HG03439 (cell line): ENCODE data around the gene PLCH2.
"Not testable (repeated sequence)": the region's sequence is repeated elsewhere in the genome, so short reads cannot be mapped to it uniquely, and the experiment has no call there.

ENCODE experiments used
- ATAC-seq: cut with Tn5 transposase; IDR thresholded peaks from one replicate; pipeline ENCODE4 v1.9.1; 2021; ENCODE audit warnings: mild to moderate bottlenecking, moderate library complexity; ENCODE audit not compliant: unreplicated experiment

The PLCH2 gene

GRCh38 chr1:2540816-2541492 lies 64.9 kb downstream of the PLCH2 start:
- ATAC-seq, result no peak

DNA sequence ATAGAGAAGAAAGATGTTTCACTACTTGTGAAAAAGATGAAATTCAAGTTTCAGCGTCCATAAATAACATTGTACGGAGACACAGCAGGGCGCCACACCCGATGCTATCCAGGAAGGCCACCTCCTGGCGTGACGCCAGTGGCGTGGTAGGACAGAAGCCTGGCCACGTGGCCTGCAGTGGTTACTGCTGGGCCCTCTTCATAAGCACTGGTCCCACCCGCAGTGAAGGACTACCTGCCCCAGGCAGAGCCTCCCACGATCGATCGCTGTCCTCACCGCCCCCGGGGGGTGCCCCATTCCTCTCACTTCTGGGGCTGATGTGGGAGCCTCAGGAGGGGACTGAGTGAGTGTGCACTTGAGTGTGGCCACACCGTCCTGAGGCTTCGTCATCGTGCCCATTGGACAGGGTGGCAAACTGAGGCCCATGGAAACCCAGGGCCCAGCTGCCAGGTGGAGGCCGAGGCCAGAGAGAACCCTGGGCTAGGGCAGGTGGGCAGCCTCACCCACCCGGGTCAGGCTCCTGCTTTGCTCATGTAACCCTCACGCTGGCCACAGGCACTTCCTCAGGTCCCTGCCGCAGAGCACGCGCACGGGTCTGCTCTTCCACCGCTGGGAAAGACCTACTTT lies 65.6 kb downstream of the PLCH2 start:
- ATAC-seq, result no peak

DNA sequence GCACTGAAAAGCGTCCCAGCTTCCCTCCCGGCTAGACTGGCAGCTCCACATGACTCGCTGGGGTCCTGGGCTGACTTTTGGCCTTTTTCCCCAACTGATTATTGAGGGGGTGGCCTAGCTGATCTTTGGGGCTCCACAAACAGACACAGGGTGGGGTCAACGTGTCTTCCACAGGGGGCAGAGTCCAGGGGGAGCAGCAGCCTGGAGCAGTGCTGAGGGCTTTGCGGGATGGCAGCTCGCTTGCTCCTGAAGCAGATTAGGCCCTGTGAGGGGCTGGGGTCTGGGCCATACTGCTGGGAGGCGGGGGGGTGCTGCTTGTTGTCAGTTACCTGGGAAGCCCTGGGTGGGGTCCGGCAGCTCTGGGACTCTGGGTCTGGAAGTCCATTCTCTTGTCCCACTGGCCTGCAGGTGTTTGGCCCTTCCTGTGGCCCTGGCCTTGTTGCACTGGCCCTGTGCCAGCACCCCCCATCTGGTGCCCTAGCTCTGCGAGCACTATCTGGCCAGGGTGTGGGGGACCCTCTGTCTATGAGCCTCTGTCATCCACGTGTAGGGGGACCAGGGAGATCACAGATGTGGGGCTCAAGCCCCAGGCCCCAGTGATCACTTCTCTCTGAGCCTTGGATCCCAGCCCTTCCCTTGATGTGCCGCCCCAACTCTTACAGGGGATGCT lies 66.3 kb downstream of the PLCH2 start:
- ATAC-seq, result no peak

DNA sequence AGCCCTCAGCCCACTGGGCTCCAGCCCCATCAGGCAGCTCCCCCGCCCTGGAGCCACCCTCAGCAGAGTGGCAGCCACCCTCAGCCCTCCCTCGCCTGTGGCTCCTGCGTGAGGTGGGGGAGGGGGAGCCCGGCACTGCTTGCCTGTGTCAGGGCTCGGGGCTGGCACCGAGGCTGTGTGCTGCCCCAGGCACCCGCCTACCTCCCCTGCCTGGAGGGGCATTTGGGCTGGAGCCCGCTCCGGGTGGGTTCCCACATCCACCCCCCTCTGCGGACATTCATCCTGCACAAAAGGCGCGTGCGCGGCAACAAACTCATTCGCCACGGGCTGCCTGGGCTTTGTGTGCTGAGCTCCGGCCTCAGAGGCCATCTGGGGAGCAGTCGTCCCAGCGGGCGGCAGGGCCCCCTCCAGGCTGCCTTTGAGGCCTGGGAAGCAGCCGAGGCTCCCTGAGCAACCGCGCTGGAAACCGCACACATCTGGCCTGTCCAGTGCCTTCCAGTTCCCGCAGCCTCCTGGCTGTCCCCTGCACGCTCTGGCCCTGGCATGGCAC lies 67.5 kb downstream of the PLCH2 start:
- no peak for ATAC-seq

DNA sequence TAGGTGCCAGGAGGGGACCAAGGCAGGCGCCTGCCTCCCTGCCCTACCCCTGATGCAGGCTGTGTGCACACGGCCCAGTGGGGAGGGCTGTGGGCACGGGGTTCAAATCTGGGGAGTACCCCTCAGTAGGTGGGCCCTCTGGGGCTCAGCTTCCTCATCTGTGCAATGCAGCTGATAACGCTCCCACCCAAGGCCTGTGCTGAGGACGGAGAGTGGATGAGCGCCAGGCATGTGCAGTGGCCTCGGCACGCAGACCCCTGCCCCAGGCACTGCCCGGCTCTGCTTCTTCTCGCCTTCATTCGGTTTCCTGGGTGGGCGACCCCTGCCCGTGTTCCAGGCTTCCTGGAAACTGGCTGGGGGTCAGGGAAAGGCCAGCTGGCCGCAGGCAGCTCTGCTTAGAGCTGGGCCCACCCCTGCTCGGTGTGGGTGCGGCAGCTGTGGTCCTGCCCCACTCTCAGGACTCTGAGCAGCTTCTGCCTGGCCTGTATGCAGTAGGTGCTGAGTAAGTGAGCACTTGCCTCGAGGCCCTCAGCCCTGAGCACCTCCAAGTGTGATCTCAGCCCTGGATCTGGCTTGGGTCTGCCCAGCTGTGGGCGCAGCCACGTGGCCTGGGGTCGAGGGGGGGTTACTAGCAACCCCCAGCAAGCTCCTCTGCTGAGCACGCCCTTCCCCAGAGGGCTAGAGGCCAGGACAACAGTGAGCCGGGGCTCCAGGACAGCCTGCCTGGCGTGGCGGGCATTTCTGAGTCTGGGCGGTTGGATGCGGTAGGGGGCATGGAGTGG lies 68.2 kb downstream of the PLCH2 start:
- no peak for ATAC-seq

GRCh38 chr1:2544875-2545640 lies 69.0 kb downstream of the PLCH2 start:
- ATAC-seq, result no peak

- ATAC-seq, result peak; percentile 30
These were observed 69.8 kb downstream of the PLCH2 start for GRCh38 chr1:2545754-2546514.

GRCh38 chr1:2546515-2547209 lies 70.6 kb downstream of the PLCH2 start:
- peak; percentile 34 for ATAC-seq

- no peak for ATAC-seq
These were observed 71.3 kb downstream of the PLCH2 start for GRCh38 chr1:2547210-2548067.

GRCh38 chr1:2548068-2548589 lies 72.0 kb downstream of the PLCH2 start:
- peak; percentile 12 for ATAC-seq

- ATAC-seq, result not testable (repeated sequence)
These were observed 73.4 kb downstream of the PLCH2 start for GRCh38 chr1:2549367-2550029.

DNA sequence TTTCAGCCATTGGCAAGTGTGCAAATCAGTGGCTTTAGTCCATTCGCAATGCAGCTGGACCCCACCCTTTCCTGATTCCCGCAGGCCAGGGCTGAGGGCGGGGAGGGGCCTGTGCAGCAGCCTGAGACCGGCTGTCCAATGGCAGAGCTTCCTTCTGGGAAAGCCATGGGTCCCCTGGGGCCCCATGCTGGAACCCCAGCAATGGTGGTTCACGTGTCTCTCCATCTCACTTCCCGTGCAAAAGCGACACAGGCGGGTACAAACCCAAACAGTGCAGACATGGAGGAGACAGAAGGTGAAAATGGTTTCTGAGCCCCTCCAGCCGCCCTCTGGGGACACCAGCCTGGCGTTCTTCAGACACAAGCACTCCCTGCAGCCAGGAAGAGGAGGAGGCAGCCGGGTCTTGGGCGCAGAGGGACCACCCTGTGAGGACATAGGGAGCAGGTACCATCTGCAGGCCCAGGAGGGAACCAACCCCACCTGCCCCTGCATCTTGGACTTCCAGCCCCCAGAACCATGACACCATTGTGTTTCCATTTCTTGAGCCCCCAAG lies 74.3 kb downstream of the PLCH2 start:
- not testable (repeated sequence) for ATAC-seq

- ATAC-seq, result not testable (repeated sequence)
These were observed 75.5 kb downstream of the PLCH2 start for GRCh38 chr1:2551544-2551943.

DNA sequence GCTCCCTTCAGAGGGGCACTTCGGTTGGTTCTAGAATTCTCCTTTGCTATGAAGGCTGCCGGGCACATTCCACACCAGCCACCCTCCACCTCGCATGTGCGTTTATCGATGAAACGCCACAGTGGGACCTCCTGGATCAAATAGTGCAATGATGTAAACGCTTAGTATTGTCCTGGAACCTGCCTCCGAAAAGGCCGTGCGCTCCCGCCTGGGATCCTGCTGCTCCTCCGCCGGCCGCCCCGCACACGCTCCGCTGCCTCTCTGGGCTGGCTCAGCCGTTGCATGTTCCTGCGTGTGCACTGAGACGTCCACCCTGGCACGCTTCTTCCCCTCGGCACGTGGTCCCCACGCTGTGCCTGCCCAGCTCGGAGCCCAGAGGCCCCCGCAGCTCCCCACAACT lies 76.1 kb downstream of the PLCH2 start:
- no peak for ATAC-seq

- ATAC-seq, result not testable (repeated sequence)
These were observed 77.0 kb downstream of the PLCH2 start for GRCh38 chr1:2553076-2553475.

- ATAC-seq, result no peak
These were observed 78.0 kb downstream of the PLCH2 start for GRCh38 chr1:2553871-2554620.
